ENCODE measurements around the gene CD70.

- TF ChIP-seq CTCF (IDR thresholded peaks at IDR 0.05) (no peak), POLR2A (IDR thresholded peaks at IDR 0.05) (no peak), POLR2AphosphoS5 (IDR thresholded peaks at IDR 0.05) (no peak), EP300 (IDR thresholded peaks at IDR 0.05) (no peak)
Observed at GRCh38 chr19:6568816-6569215, 22.1 kb downstream of the CD70 start.

Data from stomach (tissue), 4 donors.